ENCODE data around the gene IL22RA2. TPM values are rescaled to one million over a fixed set of nuclear protein-coding genes. Genes with fewer than 3 reads are reported as not detected.

IL22RA2 gene
- total and polyA plus RNA-seq, 9 of the 15 experiments (the other 6 are each of a cell fraction or from before 2014, with no cell fraction given) = 0.03 TPM; not detected in 8

GRCh38 chr6:137177611-137178010 lies 4.2 kb upstream of the IL22RA2 start:
- DNase-seq (ENCODE audit: extremely low read depth in 1 of 4, low spot score in 3 of 4) (no peak), FAIRE-seq (no peak), ATAC-seq (no peak)
- no peaks in the 10 kb centered on the region for H4K20me1 ChIP-seq (replicated peaks; ENCODE audit: control insufficient read depth, insufficient read depth, low read length)
- H3K4me1 ChIP-seq (replicated peaks in 1 of 2; ENCODE audit: control insufficient read depth in 2 of 2, insufficient read depth in 2 of 2, low read length in 2 of 2) = peaks cover 0 to 11% of the 10 kb centered on the region in 2 experiments; a peak in 2 of 5 replicates
- H3K27me3 ChIP-seq (ENCODE audit: control insufficient read depth in 2 of 2, insufficient read depth in 2 of 2, low read length in 2 of 2) = no peaks in the 10 kb centered on the region
- in situ Hi-C loops (cut with MboI) = no loop called here
- no peak overlapping the region for H3K27ac ChIP-seq (ENCODE audit: extremely low read depth, low read depth, low read length)
- no peak overlapping the region for H2AFZ ChIP-seq (ENCODE audit: low read depth, low read length)
- no peak overlapping the region for H3K4me3 ChIP-seq
- H3K4me2 ChIP-seq (ENCODE audit: insufficient read depth, low read length) = no peak overlapping the region
- CTCF ChIA-PET (ENCODE audit: low intra/inter-chr PET ratio) = no interaction called here
- peaks cover 6% of the 10 kb centered on the region; the same call in 1 of the 2 replicates for H3K9me3 ChIP-seq (replicated peaks; ENCODE audit: control insufficient read depth, insufficient read depth, low read depth, low read length)
- POLR2A ChIA-PET = no interaction called here
- 13% methylated on average over 1 of the region's 1 CpG for WGBS (ENCODE audit: insufficient coverage, low coverage, missing lambda C conversion rate)
- H3K79me2 ChIP-seq (ENCODE audit: control insufficient read depth, insufficient read depth, low read length) = no peaks in the 10 kb centered on the region
- no peaks in the 10 kb centered on the region for H3K36me3 ChIP-seq (ENCODE audit: control insufficient read depth, insufficient read depth, low read length)
- H3K9me1 ChIP-seq (ENCODE audit: control insufficient read depth, insufficient read depth, low read length) = no peaks in the 10 kb centered on the region
- intact Hi-C loops (cut with micrococcal nuclease) = no loop called here
- H3K9ac ChIP-seq (ENCODE audit: insufficient read depth in 1 of 2, low read depth in 2 of 2, low read length in 2 of 2) = no peak overlapping the region
- BruUV-seq (replicated peaks) = no TSS peak
- TF ChIP-seq HEY1 (CRISPR knock-in tag; IDR thresholded peaks at IDR 0.05; ENCODE audit: borderline replicate concordance) = no peak
- TF ChIP-seq POLR2G (IDR thresholded peaks at IDR 0.05; ENCODE audit: low read depth, low read length) = no peak
- TF ChIP-seq ZFP36 (IDR thresholded peaks at IDR 0.05; ENCODE audit: low read depth, low read length, partially characterized antibody) = peak; percentile 51

- Histone ChIP-seq H3K9ac (ENCODE audit: insufficient read depth in 1 of 2, low read depth in 2 of 2, low read length in 2 of 2) (no peak overlapping the region), H3K27ac (ENCODE audit: extremely low read depth, low read depth, low read length) (no peak overlapping the region), H3K36me3 (ENCODE audit: control insufficient read depth, insufficient read depth, low read length) (no peaks in the 10 kb centered on the region), H3K9me1 (ENCODE audit: control insufficient read depth, insufficient read depth, low read length) (no peaks in the 10 kb centered on the region), H3K4me2 (ENCODE audit: insufficient read depth, low read length) (no peak overlapping the region), H3K4me1 (replicated peaks in 1 of 2; ENCODE audit: control insufficient read depth in 2 of 2, insufficient read depth in 2 of 2, low read length in 2 of 2) (peaks cover 0 to 17% of the 10 kb centered on the region in 2 experiments; a peak in 3 of 5 replicates), H3K27me3 (ENCODE audit: control insufficient read depth in 2 of 2, insufficient read depth in 2 of 2, low read length in 2 of 2) (no peaks in the 10 kb centered on the region), H4K20me1 (replicated peaks; ENCODE audit: control insufficient read depth, insufficient read depth, low read length) (no peaks in the 10 kb centered on the region), H2AFZ (ENCODE audit: low read depth, low read length) (no peak overlapping the region), H3K4me3 (no peak overlapping the region), H3K9me3 (replicated peaks; ENCODE audit: control insufficient read depth, insufficient read depth, low read depth, low read length) (no peaks in the 10 kb centered on the region; the same call in 1 of the 2 replicates), H3K79me2 (ENCODE audit: control insufficient read depth, insufficient read depth, low read length) (no peaks in the 10 kb centered on the region)
- ATAC-seq = no peak
- CTCF ChIA-PET (ENCODE audit: low intra/inter-chr PET ratio) = no interaction called here
- POLR2A ChIA-PET = no interaction called here
- WGBS (ENCODE audit: insufficient coverage, low coverage, missing lambda C conversion rate) = 60% methylated on average over 5 of the region's 5 CpGs
- DNase-seq (ENCODE audit: extremely low read depth in 1 of 4, low spot score in 3 of 4) = no peak
- no peak for FAIRE-seq
- in situ Hi-C loops (cut with MboI) (no loop called here), intact Hi-C loops (cut with micrococcal nuclease) (no loop called here)
- no TSS peak for BruUV-seq (replicated peaks)
- TF ChIP-seq KLF13 (tag; IDR thresholded peaks at IDR 0.05; ENCODE audit: borderline replicate concordance, low read depth) (no peak), NCOA1 (IDR thresholded peaks at IDR 0.05; ENCODE audit: low read depth) (no peak), ZNF75A (CRISPR knock-in tag; IDR thresholded peaks at IDR 0.05) (no peak), CREM (IDR thresholded peaks at IDR 0.05; ENCODE audit: low read depth) (no peak), NR0B1 (IDR thresholded peaks at IDR 0.05; ENCODE audit: partially characterized antibody) (no peak), SMARCE1 (IDR thresholded peaks at IDR 0.05) (no peak), ATF7 (IDR thresholded peaks at IDR 0.05) (no peak), TSC22D4 (tag; IDR thresholded peaks at IDR 0.05) (no peak), HMG20B (CRISPR knock-in tag; IDR thresholded peaks at IDR 0.05) (no peak)
Measured at GRCh38 chr6:137176729-137177128, 3.3 kb upstream of the IL22RA2 start.

All from K562 (cell line).